PC-9 (cell line): ENCODE results near the gene UFL1. TPM values are rescaled to one million over a fixed set of nuclear protein-coding genes. Genes with fewer than 3 reads are reported as not detected.

Experiments
- BruUV-seq: library from RNA; stranded (reverse); fragments of 400-500 nt; replicated peaks from 2 replicates; lab custom pipeline; 2021; lab: Mats Ljungman, UMichigan
- CTCF ChIA-PET: fragments of 300-600 bp; sonication (Branson Sonifier 250); formaldehyde crosslinking; loops from one replicate; lab custom pipeline; 2022; ENCODE audit warnings: antibody characterized with exemption; lab: Charles Lee
- POLR2A ChIA-PET: fragments of 300-600 bp; sonication (Branson Sonifier 250); formaldehyde crosslinking; loops from one replicate; lab custom pipeline; 2022; ENCODE audit warnings: antibody characterized with exemption; ENCODE audit not compliant: unreplicated experiment; lab: Charles Lee
- DNase-seq, 2 experiments: peaks; one replicate each; pipeline versions ENCODE4 v3.0.0 to v3.0.0-alpha.2; 2015 to 2022; ENCODE audit warnings: mixed read lengths in 1 of 2
- H2AFZ ChIP-seq: fragments of 200-600 bp; sonication (generic); 2 replicates; pipeline ENCODE4 v1.8.1; 2017; ENCODE audit warnings: antibody characterized with exemption
- H3F3A ChIP-seq: fragments of 200-600 bp; sonication (generic); 2 replicates; pipeline ENCODE4 v1.8.1; 2017; ENCODE audit warnings: antibody characterized with exemption, mild to moderate bottlenecking, low read depth; ENCODE audit not compliant: insufficient read depth
- H3K27ac ChIP-seq: fragments of 200-600 bp; sonication (generic); 2 replicates; pipeline ENCODE4 v1.6.1; 2016; ENCODE audit warnings: mixed run types
- H3K27me3 ChIP-seq: fragments of 200-600 bp; sonication (generic); 2 replicates; pipeline ENCODE4 v1.6.1; 2016; ENCODE audit warnings: low read depth, mixed run types; ENCODE audit not compliant: insufficient read depth
- H3K36me3 ChIP-seq: fragments of 200-600 bp; sonication (generic); 2 replicates; pipeline ENCODE4 v1.6.1; 2016; ENCODE audit warnings: low read depth, mixed run types
- H3K4me1 ChIP-seq: fragments of 200-600 bp; sonication (generic); replicated peaks from 2 replicates; pipeline ENCODE4 v1.6.1; 2016; ENCODE audit warnings: mixed run types; ENCODE audit not compliant: insufficient read depth
- H3K4me2 ChIP-seq: fragments of 200-600 bp; sonication (generic); 2 replicates; pipeline ENCODE4 v1.6.1; 2017; ENCODE audit warnings: mixed run types
- H3K4me3 ChIP-seq: fragments of 200-600 bp; sonication (generic); 2 replicates; pipeline ENCODE4 v1.6.1; 2016; ENCODE audit warnings: mixed run types
- H3K79me2 ChIP-seq: fragments of 200-600 bp; sonication (generic); 2 replicates; pipeline ENCODE4 v1.6.1; 2017; ENCODE audit warnings: low read depth, mixed run types
- H3K9me2 ChIP-seq: fragments of 200-600 bp; sonication (generic); 2 replicates; pipeline ENCODE4 v1.8.1; 2017; ENCODE audit warnings: mild to moderate bottlenecking; ENCODE audit not compliant: insufficient read depth
- H3K9me3 ChIP-seq: fragments of 200-600 bp; sonication (generic); 2 replicates; pipeline ENCODE4 v1.8.1; 2016; ENCODE audit warnings: low read depth; ENCODE audit not compliant: insufficient read depth
- H4K20me1 ChIP-seq: fragments of 200-600 bp; sonication (generic); 2 replicates; pipeline ENCODE4 v1.8.1; 2017; ENCODE audit not compliant: insufficient read depth
- EZH2 ChIP-seq: fragments of 200-600 bp; sonication (generic); IDR thresholded peaks from 2 replicates; pipeline ENCODE4 v1.8.0; 2017; ENCODE audit warnings: antibody characterized with exemption, low read depth
- intact Hi-C: fragments of 100-400 bp; cut with micrococcal nuclease; formaldehyde crosslinking; loops from one replicate; pipeline ENCODE4 v1.10.0; 2022; ENCODE audit not compliant: unreplicated experiment
- total RNA-seq: library from RNA; stranded (reverse); gene quantifications from 2 replicates; pipeline ENCODE4 v1.2.3, GENCODE V29; 2021
- TF ChIP-seq, protein P1 (sequence below): fragments of 200-600 bp; sonication (generic); conservative IDR thresholded peaks from 2 replicates; pipeline ENCODE4 v1.6.1; 2017; ENCODE audit warnings: mixed run types, antibody characterized with exemption, mild to moderate bottlenecking, moderate library complexity

Gene UFL1
- total RNA-seq, 1 experiment from 2014 or later = 25.3 TPM

DNA sequence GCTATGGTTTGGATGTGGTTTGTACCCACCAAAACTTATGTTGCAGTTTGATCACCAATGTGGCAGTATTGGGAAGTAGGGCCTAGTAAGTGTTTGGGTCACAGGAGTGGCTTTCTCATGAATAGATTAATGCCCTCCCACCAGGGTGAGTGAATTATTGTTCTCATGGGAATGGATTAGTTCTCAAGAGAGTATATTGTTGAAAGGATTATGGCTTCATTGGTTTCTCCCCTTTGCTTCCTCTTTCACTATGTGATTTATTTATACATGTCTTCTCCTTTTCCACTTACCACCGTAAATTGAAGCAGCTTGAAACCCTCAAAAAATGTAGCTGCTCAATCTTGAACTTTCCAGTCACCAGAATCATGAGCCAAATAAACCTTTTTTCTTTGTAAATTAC, 10.8 kb downstream of the UFL1 start:
- H3K4me2 ChIP-seq = no peak overlapping the region
- no peak for DNase-seq
- H3K9me3 ChIP-seq = no peaks in the 10 kb centered on the region
- no peak overlapping the region for H3K27ac ChIP-seq
- ChIA-PET CTCF (interaction anchor here (0.6 kb wide), 1 partner anchor 1063 kb away, joined by 3 read pairs; no protein-coding TSS in a partner anchor), POLR2A (no interaction called here)
- H3F3A ChIP-seq = 0 out of 2 replicates have a peak, but pooled peaks cover 10% of the 10 kb centered on the region
- H4K20me1 ChIP-seq = no peaks in the 10 kb centered on the region
- H2AFZ ChIP-seq = no peak overlapping the region
- TF ChIP-seq, protein P1, sequence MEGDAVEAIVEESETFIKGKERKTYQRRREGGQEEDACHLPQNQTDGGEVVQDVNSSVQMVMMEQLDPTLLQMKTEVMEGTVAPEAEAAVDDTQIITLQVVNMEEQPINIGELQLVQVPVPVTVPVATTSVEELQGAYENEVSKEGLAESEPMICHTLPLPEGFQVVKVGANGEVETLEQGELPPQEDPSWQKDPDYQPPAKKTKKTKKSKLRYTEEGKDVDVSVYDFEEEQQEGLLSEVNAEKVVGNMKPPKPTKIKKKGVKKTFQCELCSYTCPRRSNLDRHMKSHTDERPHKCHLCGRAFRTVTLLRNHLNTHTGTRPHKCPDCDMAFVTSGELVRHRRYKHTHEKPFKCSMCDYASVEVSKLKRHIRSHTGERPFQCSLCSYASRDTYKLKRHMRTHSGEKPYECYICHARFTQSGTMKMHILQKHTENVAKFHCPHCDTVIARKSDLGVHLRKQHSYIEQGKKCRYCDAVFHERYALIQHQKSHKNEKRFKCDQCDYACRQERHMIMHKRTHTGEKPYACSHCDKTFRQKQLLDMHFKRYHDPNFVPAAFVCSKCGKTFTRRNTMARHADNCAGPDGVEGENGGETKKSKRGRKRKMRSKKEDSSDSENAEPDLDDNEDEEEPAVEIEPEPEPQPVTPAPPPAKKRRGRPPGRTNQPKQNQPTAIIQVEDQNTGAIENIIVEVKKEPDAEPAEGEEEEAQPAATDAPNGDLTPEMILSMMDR = no peak
- no peak for TF ChIP-seq EZH2
- H3K4me3 ChIP-seq = no peak overlapping the region
- H3K79me2 ChIP-seq = no peaks in the 10 kb centered on the region
- intact Hi-C loops = no loop called here
- no peaks in the 10 kb centered on the region for H3K9me2 ChIP-seq
- no TSS peak for BruUV-seq
- H3K36me3 ChIP-seq = peaks cover 51% of the 10 kb centered on the region
- H3K4me1 ChIP-seq = no peaks in the 10 kb centered on the region
- H3K27me3 ChIP-seq = no peaks in the 10 kb centered on the region

- Histone ChIP-seq H3K9me3 (no peaks in the 10 kb centered on the region), H3K9me2 (no peaks in the 10 kb centered on the region), H3K36me3 (peaks cover 32% of the 10 kb centered on the region), H3F3A (0 out of 2 replicates have a peak, but pooled peaks cover 5% of the 10 kb centered on the region), H3K4me1 (no peaks in the 10 kb centered on the region), H3K79me2 (no peaks in the 10 kb centered on the region), H3K4me3 (no peak overlapping the region), H3K4me2 (no peak overlapping the region), H3K27ac (no peak overlapping the region), H2AFZ (no peak overlapping the region), H4K20me1 (no peaks in the 10 kb centered on the region), H3K27me3 (no peaks in the 10 kb centered on the region)
- no peak for TF ChIP-seq EZH2
- TF ChIP-seq, protein P1 = no peak
- BruUV-seq = no TSS peak
- intact Hi-C loops = no loop called here
- CTCF ChIA-PET = no interaction called here
- POLR2A ChIA-PET = no interaction called here
- no peak for DNase-seq
Measured at GRCh38 chr6:96537726-96538125, 16.1 kb downstream of the UFL1 start.

DNA sequence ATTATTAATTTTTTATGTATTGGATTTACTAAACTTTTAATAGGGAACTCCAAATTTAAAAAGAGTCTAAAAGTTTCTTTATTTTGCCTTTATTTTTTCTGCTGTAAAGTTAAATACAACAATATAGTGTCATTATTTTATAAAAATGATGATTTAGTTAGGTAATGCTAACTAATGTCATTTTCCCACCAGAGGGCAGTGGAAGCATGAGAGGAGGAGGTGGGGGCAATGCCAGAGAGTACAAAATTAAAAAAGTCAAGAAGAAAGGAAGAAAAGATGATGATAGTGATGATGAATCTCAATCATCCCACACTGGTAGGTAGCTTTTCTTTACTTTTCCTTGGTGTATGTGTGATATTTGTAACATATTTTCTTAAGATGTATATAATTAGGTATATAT, 21.1 kb downstream of the UFL1 start:
- no TSS peak for BruUV-seq
- peaks cover 23% of the 10 kb centered on the region for H3K36me3 ChIP-seq
- H2AFZ ChIP-seq = no peak overlapping the region
- no peaks in the 10 kb centered on the region for H3K4me1 ChIP-seq
- no peaks in the 10 kb centered on the region for H3K79me2 ChIP-seq
- ChIA-PET POLR2A (no interaction called here), CTCF (no interaction called here)
- H4K20me1 ChIP-seq = no peaks in the 10 kb centered on the region
- no peak for DNase-seq
- no peak overlapping the region for H3K4me2 ChIP-seq
- H3K9me2 ChIP-seq = no peaks in the 10 kb centered on the region
- H3K27me3 ChIP-seq = no peaks in the 10 kb centered on the region
- no peak overlapping the region for H3K27ac ChIP-seq
- no peaks in the 10 kb centered on the region for H3F3A ChIP-seq
- no peak for TF ChIP-seq EZH2
- TF ChIP-seq, protein P1 = peak; percentile 60
- intact Hi-C loops = loop anchor here (5.0 kb wide), 1 partner anchor 510 kb away; no protein-coding TSS in a partner anchor
- H3K9me3 ChIP-seq = no peaks in the 10 kb centered on the region; the same call in 1 of the 2 replicates
- H3K4me3 ChIP-seq = no peak overlapping the region
